NB4 (cell line): Measurements from ENCODE around the gene SNRPB2.

Experiments
- CTCF ChIP-seq: IDR thresholded peaks from one replicate; pipeline ENCODE4 v1.5.1; 2012; ENCODE audit warnings: low read depth, low read length
- MYC ChIP-seq: IDR thresholded peaks from 2 replicates; pipeline ENCODE4 v1.6.1; 2011; ENCODE audit warnings: low read depth, low read length
- POLR2A ChIP-seq: IDR thresholded peaks from 2 replicates; pipeline ENCODE4 v1.6.1; 2011; ENCODE audit warnings: mild to moderate bottlenecking; ENCODE audit not compliant: insufficient read length; ENCODE audit errors: extremely low read depth

GRCh38 chr20:16692442-16692841, 37.4 kb upstream of the SNRPB2 start:
- TF ChIP-seq CTCF (no peak), MYC (no peak), POLR2A (no peak)
